CD4-positive, alpha-beta T cell (primary cell): Measurements from ENCODE around the gene MACROD2. TPM values are rescaled to one million over a fixed set of nuclear protein-coding genes. Genes with fewer than 3 reads are reported as not detected.

Source experiments
- ATAC-seq: fragments of 200-7000 bp; cut with Tn5 transposase; one replicate; pipeline ENCODE4 v1.10.0; 2022; ENCODE audit warnings: mild to moderate bottlenecking; ENCODE audit not compliant: poor library complexity
- CTCF ChIA-PET: fragments of 350-600 bp; sonication (Branson Sonifier 250); formaldehyde crosslinking; loops from one replicate; lab custom pipeline; 2021; ENCODE audit warnings: antibody characterized with exemption, inconsistent platforms; lab: Charles Lee
- POLR2A ChIA-PET: fragments of 350-600 bp; sonication (Branson Sonifier 250); formaldehyde crosslinking; loops from one replicate; lab custom pipeline; 2021; ENCODE audit warnings: antibody characterized with exemption, inconsistent platforms; lab: Charles Lee
- DNase-seq, 14 experiments: peaks; one replicate each; pipeline ENCODE4 v3.0.0-alpha.2; 2013 to 2020; ENCODE audit warnings: mixed read lengths in 2 of 14
- H3K27ac ChIP-seq, 2 donors: one replicate each; pipeline versions ENCODE4 v1.5.1 to v1.7.0; 2013; ENCODE audit warnings: low read length in 2 of 2, low read depth in 1 of 2, mild to moderate bottlenecking in 1 of 2
- H3K27me3 ChIP-seq, 2 experiments: 1 replicate in 1 of 2; 2 replicates in 1 of 2; pipeline versions ENCODE4 v1.6.1 to v1.7.0; 2013; ENCODE audit warnings: low read length in 2 of 2, control low read depth in 1 of 2, mild to moderate bottlenecking in 1 of 2, moderate library complexity in 1 of 2; ENCODE audit not compliant: insufficient read depth in 2 of 2, control insufficient read depth in 1 of 2
- H3K36me3 ChIP-seq: one replicate; pipeline ENCODE4 v1.6.1; 2013; ENCODE audit warnings: low read length, control low read depth; ENCODE audit not compliant: insufficient read depth
- H3K4me1 ChIP-seq: one replicate; pipeline ENCODE4 v1.6.1; 2013; ENCODE audit warnings: low read length, control low read depth; ENCODE audit not compliant: insufficient read depth
- H3K4me3 ChIP-seq: one replicate; pipeline ENCODE4 v1.5.1; 2013; ENCODE audit warnings: mild to moderate bottlenecking, low read length, moderate library complexity
- H3K9me3 ChIP-seq, 2 experiments: 1 replicate in 1 of 2; 2 replicates in 1 of 2; pipeline versions ENCODE4 v1.6.1 to v1.7.0; 2013; ENCODE audit warnings: low read length in 2 of 2, mild to moderate bottlenecking in 2 of 2, control low read depth in 1 of 2, moderate library complexity in 1 of 2; ENCODE audit not compliant: control insufficient read depth in 1 of 2, insufficient read depth in 1 of 2
- H3K27ac Mint-ChIP-seq: one replicate; pipeline ENCODE4 v1.8.0; 2020; ENCODE audit warnings: mixed read lengths
- H3K27me3 Mint-ChIP-seq: one replicate; pipeline ENCODE4 v1.8.0; 2021; ENCODE audit warnings: mixed read lengths
- H3K36me3 Mint-ChIP-seq: one replicate; pipeline ENCODE4 v1.8.0; 2021; ENCODE audit warnings: low read depth, mixed read lengths
- H3K4me1 Mint-ChIP-seq: one replicate; pipeline ENCODE4 v1.8.0; 2021; ENCODE audit warnings: low read depth, mixed read lengths
- H3K4me3 Mint-ChIP-seq: one replicate; pipeline ENCODE4 v1.8.0; 2020; ENCODE audit warnings: mild to moderate bottlenecking, mixed read lengths
- H3K9me3 Mint-ChIP-seq: one replicate; pipeline ENCODE4 v1.8.0; 2020; ENCODE audit warnings: mixed read lengths
- intact Hi-C, 2 experiments: fragments of 100-400 bp; cut with DNase I in 1 of 2; cut with micrococcal nuclease in 1 of 2; formaldehyde crosslinking; loops; one replicate each; pipeline versions ENCODE4 v1.15.1 to v1.9.0; 2023 to 2025; cut with DNase I, micrococcal nuclease
- total RNA-seq, 174 experiments: library from RNA in 2 of 174; stranded (reverse) in 2 of 174; gene quantifications; one replicate each; pipeline ENCODE4 v1.2.3 and lab custom pipeline; 2021 to 2026
- TF ChIP-seq, protein P1 (sequence below): fragments of 200-600 bp; IDR thresholded peaks from one replicate; pipeline ENCODE4 v1.8.0; 2022; ENCODE audit warnings: antibody characterized with exemption, mild to moderate bottlenecking

MACROD2 gene
- total RNA-seq, 2 experiments from 2014 or later = not detected

- CTCF ChIA-PET = no interaction called here
- TF ChIP-seq, protein P1, sequence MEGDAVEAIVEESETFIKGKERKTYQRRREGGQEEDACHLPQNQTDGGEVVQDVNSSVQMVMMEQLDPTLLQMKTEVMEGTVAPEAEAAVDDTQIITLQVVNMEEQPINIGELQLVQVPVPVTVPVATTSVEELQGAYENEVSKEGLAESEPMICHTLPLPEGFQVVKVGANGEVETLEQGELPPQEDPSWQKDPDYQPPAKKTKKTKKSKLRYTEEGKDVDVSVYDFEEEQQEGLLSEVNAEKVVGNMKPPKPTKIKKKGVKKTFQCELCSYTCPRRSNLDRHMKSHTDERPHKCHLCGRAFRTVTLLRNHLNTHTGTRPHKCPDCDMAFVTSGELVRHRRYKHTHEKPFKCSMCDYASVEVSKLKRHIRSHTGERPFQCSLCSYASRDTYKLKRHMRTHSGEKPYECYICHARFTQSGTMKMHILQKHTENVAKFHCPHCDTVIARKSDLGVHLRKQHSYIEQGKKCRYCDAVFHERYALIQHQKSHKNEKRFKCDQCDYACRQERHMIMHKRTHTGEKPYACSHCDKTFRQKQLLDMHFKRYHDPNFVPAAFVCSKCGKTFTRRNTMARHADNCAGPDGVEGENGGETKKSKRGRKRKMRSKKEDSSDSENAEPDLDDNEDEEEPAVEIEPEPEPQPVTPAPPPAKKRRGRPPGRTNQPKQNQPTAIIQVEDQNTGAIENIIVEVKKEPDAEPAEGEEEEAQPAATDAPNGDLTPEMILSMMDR = no peak
- H3K9me3 ChIP-seq = no peaks in the 10 kb centered on the region
- H3K4me1 ChIP-seq = no peaks in the 10 kb centered on the region
- Mint-ChIP-seq H3K36me3 (no peaks in the 10 kb centered on the region), H3K4me1 (peaks cover 10% of the 10 kb centered on the region), H3K4me3 (no peak overlapping the region), H3K9me3 (no peaks in the 10 kb centered on the region), H3K27me3 (no peaks in the 10 kb centered on the region), H3K27ac (no peak overlapping the region)
- DNase-seq (no peak), ATAC-seq (no peak)
- POLR2A ChIA-PET = no interaction called here
- H3K4me3 ChIP-seq = no peak overlapping the region
- H3K36me3 ChIP-seq = no peaks in the 10 kb centered on the region
- H3K27ac ChIP-seq = no peak overlapping the region
- intact Hi-C loops = no loop called here
- no peaks in the 10 kb centered on the region for H3K27me3 ChIP-seq
Observed at GRCh38 chr20:15164726-15165125, 1169.4 kb downstream of the MACROD2 start.

DNA sequence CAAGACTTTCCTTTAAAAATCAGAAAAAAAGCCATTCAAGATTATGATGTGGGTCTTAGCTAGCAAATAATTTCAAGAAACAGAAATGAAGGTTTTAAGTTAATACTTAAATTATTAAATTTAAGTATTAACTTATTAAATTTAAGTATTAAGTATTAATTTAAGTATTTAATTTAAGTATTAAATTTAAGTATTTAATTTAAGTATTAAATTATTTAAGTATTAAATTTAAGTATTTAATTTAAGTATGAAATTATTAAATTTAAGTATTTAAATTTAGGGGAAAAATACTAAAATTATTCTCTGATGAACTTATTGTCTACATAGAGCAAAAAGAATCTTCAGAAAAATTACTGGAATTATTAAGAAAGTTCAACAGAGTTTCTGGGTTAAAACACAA, 1171.4 kb downstream of the MACROD2 start:
- DNase-seq = no peak
- peaks cover 10% of the 10 kb centered on the region for H3K4me1 Mint-ChIP-seq
- Histone ChIP-seq H3K9me3 (peaks cover 0 to 3% of the 10 kb centered on the region in 2 experiments), H3K27ac (no peak overlapping the region), H3K27me3 (no peaks in the 10 kb centered on the region), H3K4me3 (no peak overlapping the region), H3K36me3 (no peaks in the 10 kb centered on the region), H3K4me1 (no peaks in the 10 kb centered on the region)
- ChIA-PET POLR2A (no interaction called here), CTCF (no interaction called here)
- H3K27me3 Mint-ChIP-seq = no peaks in the 10 kb centered on the region
- no peak overlapping the region for H3K27ac Mint-ChIP-seq
- H3K4me3 Mint-ChIP-seq = no peak overlapping the region
- intact Hi-C loops = no loop called here
- H3K36me3 Mint-ChIP-seq = no peaks in the 10 kb centered on the region
- TF ChIP-seq, protein P1 = no peak
- ATAC-seq = no peak
- no peaks in the 10 kb centered on the region for H3K9me3 Mint-ChIP-seq

- no peak for DNase-seq
- intact Hi-C loops = no loop called here
- Mint-ChIP-seq H3K27ac (no peak overlapping the region), H3K36me3 (no peaks in the 10 kb centered on the region), H3K4me1 (no peaks in the 10 kb centered on the region), H3K4me3 (no peak overlapping the region), H3K27me3 (no peaks in the 10 kb centered on the region), H3K9me3 (no peaks in the 10 kb centered on the region)
- Histone ChIP-seq H3K9me3 (peaks cover 0 to 9% of the 10 kb centered on the region in 2 experiments), H3K27ac (no peak overlapping the region), H3K36me3 (no peaks in the 10 kb centered on the region), H3K4me1 (no peaks in the 10 kb centered on the region), H3K27me3 (no peaks in the 10 kb centered on the region), H3K4me3 (no peak overlapping the region)
- no peak for ATAC-seq
- ChIA-PET POLR2A (no interaction called here), CTCF (no interaction called here)
- TF ChIP-seq, protein P1 = no peak
Observed at GRCh38 chr20:15171016-15171415, 1175.7 kb downstream of the MACROD2 start.
